HK-2 (cell line): Measurements from ENCODE around the gene CRAMP1.

Experiments used
- DNase-seq: peaks from one replicate; pipeline ENCODE4 v3.0.0-alpha.2; 2018; ENCODE audit not compliant: unreplicated experiment

Gene CRAMP1

GRCh38 chr16:1655909-1656807 lies 44.0 kb downstream of the CRAMP1 start:
- no peak for DNase-seq

GRCh38 chr16:1656808-1657617 lies 44.9 kb downstream of the CRAMP1 start:
- no peak for DNase-seq

- DNase-seq, result no peak
These were observed 45.7 kb downstream of the CRAMP1 start for GRCh38 chr16:1657841-1658240.

- no peak for DNase-seq
These were observed 46.9 kb downstream of the CRAMP1 start for GRCh38 chr16:1659031-1659430.

- no peak for DNase-seq
These were observed 49.7 kb downstream of the CRAMP1 start for GRCh38 chr16:1661826-1662225.

GRCh38 chr16:1662543-1662942 lies 50.4 kb downstream of the CRAMP1 start:
- DNase-seq, result no peak

- DNase-seq, result no peak
These were observed 53.7 kb downstream of the CRAMP1 start for GRCh38 chr16:1665829-1666228.

GRCh38 chr16:1666316-1666715 lies 54.2 kb downstream of the CRAMP1 start:
- no peak for DNase-seq

- DNase-seq, result no peak
These were observed 55.1 kb downstream of the CRAMP1 start for GRCh38 chr16:1667271-1667670.

- DNase-seq, result no peak
These were observed 55.8 kb downstream of the CRAMP1 start for GRCh38 chr16:1667916-1668315.

GRCh38 chr16:1668612-1669319 lies 56.6 kb downstream of the CRAMP1 start:
- no peak for DNase-seq

GRCh38 chr16:1669698-1670097 lies 57.5 kb downstream of the CRAMP1 start:
- DNase-seq, result no peak

GRCh38 chr16:1670371-1670770 lies 58.2 kb downstream of the CRAMP1 start:
- DNase-seq, result no peak

- no peak for DNase-seq
These were observed 58.7 kb downstream of the CRAMP1 start for GRCh38 chr16:1670866-1671265.

- DNase-seq, result no peak
These were observed 61.4 kb downstream of the CRAMP1 start for GRCh38 chr16:1673424-1674151.

GRCh38 chr16:1674306-1674705 lies 62.1 kb downstream of the CRAMP1 start:
- no peak for DNase-seq

- peak; percentile 60 for DNase-seq
These were observed 62.8 kb downstream of the CRAMP1 start for GRCh38 chr16:1674751-1675664.

- DNase-seq, result no peak
These were observed 64.5 kb downstream of the CRAMP1 start for GRCh38 chr16:1676661-1677060.

- no peak for DNase-seq
These were observed 65.2 kb downstream of the CRAMP1 start for GRCh38 chr16:1677339-1677738.

- DNase-seq, result peak; percentile 93
These were observed 65.9 kb downstream of the CRAMP1 start, which contains the start of gene JPT2 for GRCh38 chr16:1677942-1678499. JPT2 (plus strand) TSS chr16:1678279; CDS start chr16:1678313, 34 bp downstream.
